GM19468 (cell line): ENCODE data around the gene U2AF1L4.

Experiments
- ATAC-seq: cut with Tn5 transposase; IDR thresholded peaks from one replicate; pipeline ENCODE4 v1.9.1; 2021; ENCODE audit warnings: mild to moderate bottlenecking, moderate library complexity, moderate number of reproducible peaks; ENCODE audit not compliant: unreplicated experiment; ENCODE audit errors: extremely low read depth

U2AF1L4 gene

GRCh38 chr19:35743640-35744429 lies 1.4 kb downstream of the U2AF1L4 start:
- no peak for ATAC-seq

GRCh38 chr19:35742121-35742724 lies 3.0 kb downstream of the U2AF1L4 start, which contains the start of gene IGFLR1:
Gene IGFLR1, minus strand, starts transcription at chr19:35742452. Its CDS starts 1,272 bp downstream, at chr19:35741180.
- ATAC-seq, result no peak

- no peak for ATAC-seq
These were observed 4.1 kb downstream of the U2AF1L4 start for GRCh38 chr19:35741203-35741515.

GRCh38 chr19:35740423-35741202 lies 4.6 kb downstream of the U2AF1L4 start:
- peak; percentile 50 for ATAC-seq

- no peak for ATAC-seq
These were observed 5.2 kb downstream of the U2AF1L4 start for GRCh38 chr19:35740108-35740422.

GRCh38 chr19:35739275-35740107 lies 5.7 kb downstream of the U2AF1L4 start:
- no peak for ATAC-seq

GRCh38 chr19:35738887-35739229 lies 6.4 kb downstream of the U2AF1L4 start:
- no peak for ATAC-seq

- ATAC-seq, result no peak
These were observed 7.0 kb downstream of the U2AF1L4 start for GRCh38 chr19:35738021-35738886.

GRCh38 chr19:35736913-35737886 lies 8.0 kb downstream of the U2AF1L4 start:
- no peak for ATAC-seq

- no peak for ATAC-seq
These were observed 10.3 kb downstream of the U2AF1L4 start for GRCh38 chr19:35734889-35735288.

- no peak for ATAC-seq
These were observed 10.9 kb downstream of the U2AF1L4 start for GRCh38 chr19:35734273-35734672.

- no peak for ATAC-seq
These were observed 11.8 kb downstream of the U2AF1L4 start for GRCh38 chr19:35733180-35734125.

GRCh38 chr19:35732540-35733179 lies 12.6 kb downstream of the U2AF1L4 start:
- ATAC-seq, result no peak

- ATAC-seq, result no peak
These were observed 13.3 kb downstream of the U2AF1L4 start for GRCh38 chr19:35731779-35732405.

GRCh38 chr19:35731353-35731752 lies 13.9 kb downstream of the U2AF1L4 start:
- no peak for ATAC-seq

GRCh38 chr19:35730326-35730725 lies 14.9 kb downstream of the U2AF1L4 start:
- ATAC-seq, result no peak
